ENCODE results near the gene SCN9A.
"Not testable (repeated sequence)": the region's sequence is repeated elsewhere in the genome, so short reads cannot be mapped to it uniquely, and the experiment has no call there.

Gene SCN9A

GRCh38 chr2:166238176-166238575, 137.6 kb downstream of the SCN9A start:
- no peak for DNase-seq

DNA sequence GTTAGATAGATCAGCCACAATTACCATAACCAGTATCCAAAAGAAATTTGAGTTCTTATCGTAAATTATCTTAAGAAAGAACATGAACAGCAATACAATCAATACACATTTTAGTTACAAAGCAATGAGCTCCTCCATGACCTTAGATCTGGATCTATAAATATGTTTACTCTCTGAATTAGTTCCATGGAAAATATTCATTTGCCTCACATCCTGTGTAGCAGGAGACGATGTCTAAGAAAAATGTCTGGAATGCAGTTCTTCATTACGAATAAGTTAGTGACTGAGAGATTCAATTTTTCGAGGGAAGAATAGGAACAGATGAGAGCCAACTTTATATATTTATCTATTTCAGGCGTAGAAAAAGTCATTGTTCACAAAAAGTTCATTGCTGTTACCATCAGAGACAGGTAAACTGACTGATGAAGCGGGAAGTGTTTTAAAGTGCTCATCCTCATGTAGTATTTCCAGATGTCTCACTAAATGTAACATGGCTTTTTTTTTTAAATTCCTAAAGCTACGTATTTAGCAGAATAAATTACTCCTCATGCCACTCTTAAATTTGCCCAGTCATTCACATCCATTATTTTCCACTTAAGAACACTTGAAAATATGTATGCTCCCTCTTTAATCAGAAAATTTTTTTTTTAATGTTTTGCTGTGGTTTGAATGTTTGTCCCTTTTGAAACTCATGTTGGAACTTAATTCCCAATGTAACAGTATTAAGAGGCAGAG, 141.5 kb downstream of the SCN9A start:
- DNase-seq: no peak

DNA sequence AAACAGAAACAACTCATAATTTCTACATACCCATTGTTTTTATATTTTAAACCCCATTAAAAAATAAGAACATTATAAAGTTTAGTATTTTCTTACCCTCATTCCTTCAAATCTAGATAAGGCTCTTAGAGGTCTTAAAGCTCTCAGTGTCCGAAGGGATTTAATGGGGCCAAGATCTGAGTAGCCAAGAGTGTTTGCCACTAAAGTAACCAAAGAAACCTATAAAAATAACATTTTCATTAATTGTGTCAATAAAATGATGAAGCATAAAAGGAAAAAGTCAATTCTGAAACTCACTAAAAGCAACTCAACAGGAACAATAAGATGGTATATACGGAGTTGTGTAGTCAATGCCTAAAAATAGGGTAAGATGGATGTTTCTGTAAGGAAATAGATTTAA, 142.5 kb downstream of the SCN9A start:
- no peak for DNase-seq

DNA sequence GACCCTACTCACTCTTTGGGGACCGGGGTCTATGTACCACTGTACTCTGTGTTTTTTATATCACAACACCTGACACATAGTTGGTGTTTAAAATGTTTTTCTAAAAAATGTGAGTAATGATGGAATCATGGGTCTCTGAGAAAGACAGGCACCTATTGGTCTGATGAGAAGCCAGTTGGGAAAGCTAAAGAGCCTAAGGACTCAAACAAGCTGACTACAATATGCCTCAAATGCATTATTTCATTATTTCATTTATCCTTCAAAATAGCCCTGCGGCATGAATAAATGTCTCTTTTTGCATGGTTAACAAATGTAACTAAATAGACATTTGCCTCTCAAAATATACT, 145.0 kb downstream of the SCN9A start:
- DNase-seq: no peak

DNA sequence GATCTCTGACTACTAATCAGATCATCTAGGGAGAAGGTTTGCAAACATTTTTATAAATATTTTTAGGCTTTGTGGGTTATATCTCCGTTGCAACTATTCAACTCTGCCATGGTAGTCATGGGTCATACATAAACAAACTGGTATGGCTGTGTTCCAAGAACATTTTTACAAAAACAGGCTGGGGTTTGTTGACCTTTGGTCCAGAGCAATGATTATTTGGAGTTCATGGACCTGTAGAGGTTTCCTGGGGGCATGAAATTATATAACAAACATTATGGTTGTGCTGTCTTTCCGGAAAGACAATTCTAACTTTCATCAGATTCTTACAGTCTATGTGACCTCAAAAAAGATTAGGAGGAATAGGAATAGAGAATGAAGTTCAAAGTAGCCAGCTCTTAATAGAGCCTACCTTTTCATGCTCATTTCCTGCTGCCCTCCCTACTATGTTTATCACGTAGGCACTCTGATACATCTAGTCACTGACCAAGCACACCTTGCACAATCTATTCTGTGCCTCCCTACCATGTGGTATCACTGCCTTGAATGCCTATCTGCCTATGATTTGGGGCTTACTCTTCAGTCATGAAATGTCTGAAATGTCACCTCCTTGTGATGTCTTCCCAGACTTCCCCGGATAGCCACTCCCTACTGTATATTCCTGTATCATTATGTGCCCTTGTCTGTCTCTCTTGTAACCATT, 145.6 kb downstream of the SCN9A start:
- DNase-seq: no peak

- no peak for DNase-seq
These were observed 146.1 kb downstream of the SCN9A start for GRCh38 chr2:166229678-166230023.

DNA sequence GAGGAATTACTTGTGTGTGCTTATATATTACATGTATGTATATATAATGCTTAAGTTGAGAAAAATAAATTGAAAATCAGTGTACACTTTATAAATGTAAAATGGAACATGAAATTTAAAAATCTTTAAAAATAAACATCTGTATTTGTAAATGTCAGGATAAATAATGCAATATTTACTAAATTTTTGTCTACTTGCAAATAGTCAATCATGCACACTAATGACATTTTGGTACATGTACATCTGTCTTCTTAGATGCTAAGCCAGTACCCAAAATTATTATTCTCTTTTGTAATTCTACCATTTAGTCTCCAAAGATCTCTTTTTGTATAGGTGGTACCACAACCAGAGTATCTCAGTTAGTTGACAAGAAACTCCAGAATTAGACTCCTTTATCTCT, 151.5 kb downstream of the SCN9A start:
- no peak for DNase-seq

DNA sequence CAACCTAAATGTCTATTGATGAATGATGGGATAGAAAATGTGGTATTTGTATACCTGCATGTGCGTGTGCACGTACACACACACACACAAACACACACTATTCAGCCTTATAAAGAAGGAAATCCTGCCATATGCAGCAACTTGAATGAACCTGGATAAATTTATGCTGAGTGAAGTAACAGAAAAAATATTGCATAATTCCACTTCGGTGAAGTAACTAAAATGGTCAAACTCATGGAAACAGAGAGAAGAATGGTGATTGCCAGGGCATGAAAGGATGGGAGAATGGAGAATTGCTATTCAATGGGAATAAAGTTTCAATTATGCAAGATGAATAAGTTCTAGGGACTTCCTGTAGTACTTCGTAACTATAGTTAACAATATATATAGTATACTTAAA, 152.4 kb downstream of the SCN9A start:
- DNase-seq: no peak

GRCh38 chr2:166211079-166211478, 164.7 kb downstream of the SCN9A start:
- no peak for DNase-seq

GRCh38 chr2:166209944-166210343, 165.8 kb downstream of the SCN9A start:
- DNase-seq: not testable (repeated sequence)

DNA sequence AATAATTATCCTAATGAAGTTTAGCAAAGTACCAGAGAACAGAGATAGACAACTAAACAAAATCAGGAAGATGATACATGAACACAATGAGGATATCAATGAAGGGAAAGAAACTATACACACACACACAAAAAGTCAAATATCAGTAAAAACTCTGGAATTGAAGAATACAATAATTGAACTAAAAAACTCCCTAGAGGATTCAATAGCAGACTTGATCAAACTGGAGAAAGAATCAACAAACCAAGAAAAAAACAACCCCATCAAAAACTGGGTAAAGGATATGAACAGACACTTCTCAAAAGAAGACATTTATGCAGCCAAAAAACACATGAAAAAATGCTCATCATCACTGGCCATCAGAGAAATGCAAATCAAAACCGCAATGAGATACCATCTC, 166.4 kb downstream of the SCN9A start:
- DNase-seq: not testable (repeated sequence)

DNA sequence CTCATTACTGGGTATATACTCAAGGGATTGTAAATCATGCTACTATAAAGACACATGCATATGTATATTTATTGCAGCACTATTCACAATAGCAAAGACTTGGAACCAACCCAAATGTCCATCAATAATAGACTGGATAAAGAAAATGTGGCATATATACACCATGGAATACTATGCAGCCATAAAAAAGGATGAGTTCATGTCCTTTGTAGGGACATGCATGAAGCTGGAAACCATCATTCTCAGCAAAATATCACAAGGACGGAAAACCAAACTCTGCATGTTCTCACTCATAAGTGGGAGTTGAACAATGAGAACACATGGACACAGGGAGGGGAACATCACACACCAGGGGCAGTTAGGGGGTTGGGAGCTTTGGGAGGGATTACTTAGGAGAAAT, 169.6 kb downstream of the SCN9A start:
- not testable (repeated sequence) for DNase-seq

DNA sequence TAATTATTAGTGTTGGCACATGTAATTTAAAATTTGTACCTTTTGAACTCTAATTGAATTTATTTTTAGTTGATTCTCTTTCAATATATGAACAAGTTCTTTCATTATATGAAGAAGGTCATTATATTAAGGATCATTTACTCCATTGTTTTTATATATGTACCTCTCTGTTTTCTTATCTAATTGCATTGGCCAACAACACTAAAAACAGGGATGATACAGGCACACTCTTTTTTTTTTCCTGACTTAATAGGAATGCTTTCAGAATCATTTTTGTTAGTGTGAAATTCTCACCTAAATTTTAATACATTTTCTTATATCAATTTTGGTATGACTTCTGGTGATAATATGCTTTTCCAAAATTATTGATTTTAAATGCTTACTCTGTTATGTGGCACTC, 173.0 kb downstream of the SCN9A start:
- no peak for DNase-seq

DNA sequence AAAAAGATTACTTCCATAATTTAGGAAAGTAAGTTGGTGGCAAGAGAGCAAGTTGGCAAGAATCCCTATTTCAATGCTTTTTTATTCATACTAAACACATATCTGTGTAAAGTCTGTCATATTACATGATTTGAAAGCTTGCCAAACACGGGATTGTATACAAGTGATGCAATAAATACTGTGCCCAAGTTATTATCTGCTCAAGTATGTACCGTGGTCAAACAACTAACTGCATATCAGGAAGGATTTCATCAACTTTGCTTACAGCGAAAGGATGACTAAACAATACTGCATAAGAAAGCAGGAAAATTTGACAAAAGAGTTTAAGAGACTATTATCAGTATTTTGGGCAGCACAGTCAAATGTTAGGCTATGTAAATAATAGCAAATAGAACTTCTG, 178.3 kb downstream of the SCN9A start:
- no peak for DNase-seq

DNA sequence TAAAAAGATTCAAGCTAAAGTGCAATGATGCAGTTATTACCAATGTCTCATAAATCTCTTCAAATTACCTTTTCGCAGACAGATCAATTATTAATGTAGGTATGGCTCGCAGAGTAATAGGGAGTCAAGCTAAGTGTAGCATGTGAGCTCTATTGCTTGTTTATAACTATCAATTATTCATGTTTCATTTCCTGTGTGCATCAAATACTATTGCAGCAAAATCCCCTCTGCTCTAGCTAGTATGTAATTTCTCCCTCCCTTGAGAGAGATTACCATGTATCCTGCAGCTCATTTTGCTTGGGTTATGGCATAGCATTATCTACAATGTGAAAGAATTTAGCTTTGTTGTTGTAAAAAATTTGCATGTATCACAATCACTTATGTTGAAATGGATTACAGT, 182.3 kb downstream of the SCN9A start:
- DNase-seq: no peak

- no peak for DNase-seq
These were observed 187.7 kb downstream of the SCN9A start for GRCh38 chr2:166188084-166188483.

- DNase-seq: no peak
These were observed 191.0 kb downstream of the SCN9A start for GRCh38 chr2:166184789-166185188.

DNA sequence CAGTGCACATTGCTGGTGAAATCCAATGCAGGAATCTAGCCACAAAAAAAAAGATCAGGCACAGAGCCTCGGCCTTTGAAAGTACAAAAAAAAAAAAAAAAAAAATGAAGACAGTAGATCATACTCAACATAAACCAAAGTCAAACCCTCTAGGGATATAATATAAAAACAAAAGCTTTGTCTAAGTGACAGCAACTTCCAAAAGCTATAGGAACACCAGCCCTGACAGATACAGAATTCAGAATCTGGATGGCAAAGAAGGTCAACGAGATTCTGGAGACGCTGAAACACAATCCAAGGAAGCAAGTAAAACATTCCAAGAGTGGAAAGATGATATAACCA, 194.0 kb downstream of the SCN9A start:
- DNase-seq: no peak

GRCh38 chr2:166180951-166181812, 194.6 kb downstream of the SCN9A start:
- DNase-seq: peak; percentile 61

GRCh38 chr2:166179201-166179600, 196.5 kb downstream of the SCN9A start:
- DNase-seq: no peak

- DNase-seq: no peak
These were observed 202.5 kb downstream of the SCN9A start for GRCh38 chr2:166173263-166173662.

- no peak for DNase-seq
These were observed 204.5 kb downstream of the SCN9A start for GRCh38 chr2:166171216-166171615.

- no peak for DNase-seq
These were observed 205.4 kb downstream of the SCN9A start for GRCh38 chr2:166170356-166170755.

GRCh38 chr2:166167449-166167848, 208.3 kb downstream of the SCN9A start:
- no peak for DNase-seq
